T-helper 9 cell (primary cell): ENCODE data around the gene CDK3.
"Not testable (repeated sequence)": the region's sequence is repeated elsewhere in the genome, so short reads cannot be mapped to it uniquely, and the experiment has no call there.

Experiments
- DNase-seq: peaks from one replicate; pipeline ENCODE4 v3.0.0-alpha.2; 2020

The CDK3 gene

DNA sequence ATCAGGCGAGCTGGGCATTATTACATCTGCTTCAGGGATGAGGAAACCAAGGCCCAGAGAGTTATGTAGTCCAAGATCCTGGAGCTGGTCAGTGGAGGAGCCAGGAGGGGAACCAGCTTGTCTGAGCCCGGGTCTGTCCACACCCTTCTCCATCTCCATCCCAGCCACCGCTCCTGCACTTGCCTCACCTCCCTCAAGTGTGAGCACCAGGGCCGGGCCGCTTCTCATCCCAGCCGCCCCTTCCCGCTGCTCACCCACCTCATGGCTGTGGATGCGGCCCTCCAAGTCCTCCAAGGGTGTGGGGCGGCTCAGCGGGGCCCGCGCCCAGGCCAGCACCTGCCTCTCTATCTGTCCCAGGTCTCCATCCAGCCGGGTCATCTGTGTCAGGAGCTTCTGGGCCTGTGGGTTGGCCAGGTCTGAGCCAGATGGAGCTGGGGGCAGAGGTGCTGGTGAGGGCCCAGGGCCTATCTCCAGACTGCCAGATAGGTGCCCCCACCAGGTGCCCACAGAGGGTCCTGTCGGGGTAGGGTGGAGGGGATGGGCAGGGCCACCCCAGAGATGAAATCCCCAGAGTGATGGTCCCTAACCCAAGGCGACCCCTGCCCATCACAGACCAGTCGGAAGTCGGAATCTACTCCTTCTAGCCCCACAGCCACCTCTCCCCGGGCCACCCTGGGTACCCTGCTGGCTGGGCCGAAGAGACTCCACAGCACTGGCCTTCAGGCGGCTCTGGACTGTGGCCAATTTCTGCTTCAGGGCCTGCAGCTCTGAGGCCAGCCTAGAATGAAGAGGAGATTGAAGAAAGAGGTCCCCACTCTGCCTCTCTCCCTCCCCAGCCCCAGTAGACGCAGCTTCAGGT is 17.1 kb downstream of the CDK3 start:
- no peak for DNase-seq

DNA sequence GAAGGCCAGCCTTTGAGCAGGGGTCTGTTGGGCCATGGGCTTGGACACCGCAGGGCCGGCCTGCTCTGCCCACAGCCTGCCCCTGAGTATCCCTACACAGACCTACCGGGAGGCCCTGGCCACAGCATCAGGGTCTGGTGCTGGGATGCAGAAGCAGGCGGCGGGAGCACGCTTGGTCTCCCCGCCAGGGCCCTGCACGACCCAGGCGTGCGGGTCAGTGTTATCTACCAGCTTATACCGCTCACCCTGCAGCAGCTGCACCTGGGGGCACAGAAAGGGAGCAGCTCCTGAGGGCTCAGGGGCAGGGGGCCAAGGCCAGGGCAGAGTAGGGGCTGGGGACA is 17.7 kb downstream of the CDK3 start:
- DNase-seq = no peak

DNA sequence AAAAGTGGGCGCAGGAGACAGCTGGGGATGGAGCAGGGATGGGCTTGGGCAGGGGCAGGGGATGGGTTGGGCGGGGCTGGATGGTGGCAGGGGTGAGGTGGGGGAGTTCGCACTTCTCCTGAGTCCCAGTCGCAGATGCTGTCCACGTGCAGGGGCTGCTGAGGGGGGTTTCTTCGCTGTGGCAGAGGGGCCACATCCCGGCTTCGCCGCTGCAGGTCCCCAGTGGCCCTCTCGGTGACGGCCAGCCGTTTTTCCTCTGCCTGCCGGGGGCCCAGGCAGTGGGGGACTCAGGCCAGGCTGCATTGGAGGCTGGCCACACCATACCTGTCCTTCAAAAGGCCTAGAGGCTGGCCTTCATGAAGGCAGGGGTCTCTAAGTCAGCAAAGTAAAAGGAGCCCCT is 18.1 kb downstream of the CDK3 start:
- DNase-seq = no peak

DNA sequence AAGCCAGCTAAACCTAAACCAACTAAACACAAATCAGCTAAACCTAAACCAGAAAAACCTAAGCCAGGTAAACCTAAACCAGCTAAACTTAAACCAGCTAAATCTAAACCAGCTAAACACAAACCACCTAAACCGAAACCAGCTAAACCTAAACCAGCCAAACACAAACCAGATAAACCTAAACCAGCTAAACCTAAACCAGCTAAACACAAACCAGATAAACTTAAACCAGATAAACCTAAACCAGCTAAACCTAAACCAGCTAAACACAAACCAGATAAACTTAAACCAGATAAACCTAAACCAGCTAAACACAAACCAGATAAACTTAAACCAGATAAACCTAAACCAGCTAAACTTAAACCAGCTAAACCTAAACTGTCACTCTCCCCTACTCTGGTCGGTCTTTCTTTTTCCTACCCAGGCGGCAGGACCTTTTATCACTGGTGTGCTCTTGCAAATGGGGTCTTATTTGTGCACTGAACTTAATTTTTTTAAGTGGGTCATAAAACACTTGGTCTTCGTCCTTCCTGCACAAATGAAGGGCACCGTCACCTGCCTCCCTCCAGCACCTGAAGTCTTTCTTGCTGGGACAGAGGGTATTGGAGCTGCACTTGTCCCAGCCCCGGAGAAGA is 19.3 kb downstream of the CDK3 start:
- no peak for DNase-seq

DNA sequence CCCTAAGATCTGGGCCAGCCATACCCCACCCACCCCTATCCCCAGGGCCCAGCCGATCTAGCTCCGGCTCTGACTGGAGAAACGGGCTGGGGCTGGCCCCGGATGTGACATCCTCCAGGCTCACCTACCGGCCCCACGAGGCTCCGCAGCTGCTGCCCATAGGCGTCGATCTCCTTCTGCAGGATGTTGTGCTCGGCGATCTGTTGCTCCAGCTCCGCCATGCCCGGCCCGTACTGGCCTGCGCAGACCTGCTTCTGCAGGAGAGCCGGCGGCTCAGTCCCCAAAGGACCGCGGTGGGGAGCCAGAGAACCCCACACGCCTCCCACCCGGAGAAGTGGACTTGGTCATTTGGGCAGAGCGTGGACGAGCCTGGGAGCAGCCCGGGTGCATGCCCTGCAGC is 21.6 kb downstream of the CDK3 start:
- no peak for DNase-seq

DNA sequence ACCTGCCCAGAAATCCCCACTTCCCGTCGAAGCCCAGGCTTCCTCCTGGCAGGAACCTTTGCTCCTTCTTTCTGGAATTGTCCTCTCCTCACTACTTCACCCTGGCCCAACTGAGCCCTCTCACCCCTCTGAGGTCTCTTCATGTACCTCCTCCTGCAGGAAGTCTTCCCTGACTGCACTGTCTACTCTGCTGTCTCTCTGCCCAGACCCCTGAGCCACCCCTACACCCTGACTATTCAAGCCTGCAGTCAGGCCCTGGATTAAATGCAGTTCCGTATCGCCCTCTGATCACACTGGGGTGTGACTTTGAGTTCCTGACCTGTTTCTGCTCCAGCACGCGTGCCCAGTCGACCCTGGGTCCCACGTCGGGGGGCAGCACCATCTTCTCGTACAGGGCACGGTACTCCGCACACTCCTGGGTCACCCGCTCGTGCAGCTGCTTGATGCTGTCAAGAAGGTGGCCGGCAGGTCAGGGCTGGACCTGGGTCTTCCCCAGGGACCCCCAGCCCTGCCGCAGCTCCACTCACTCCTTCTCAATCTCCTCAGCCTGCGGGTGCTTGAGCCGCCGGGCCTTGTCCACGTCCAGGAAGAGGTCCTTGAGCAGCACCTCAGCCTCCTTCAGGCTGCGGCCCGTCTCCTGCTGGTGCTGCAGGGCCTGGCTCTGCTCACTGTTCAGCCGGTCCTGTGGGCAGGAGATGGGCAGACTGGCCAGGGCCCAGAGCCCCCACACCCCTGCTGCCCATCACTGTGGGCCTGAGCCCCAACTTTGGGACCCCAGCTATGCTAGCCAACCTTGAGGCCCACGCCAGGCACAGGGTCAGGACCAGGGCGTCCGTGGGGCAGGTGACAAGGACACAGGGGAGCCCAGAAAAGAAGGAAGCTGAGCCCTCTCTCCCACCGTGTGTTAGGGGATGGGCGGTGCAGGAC is 22.6 kb downstream of the CDK3 start:
- DNase-seq = no peak

DNA sequence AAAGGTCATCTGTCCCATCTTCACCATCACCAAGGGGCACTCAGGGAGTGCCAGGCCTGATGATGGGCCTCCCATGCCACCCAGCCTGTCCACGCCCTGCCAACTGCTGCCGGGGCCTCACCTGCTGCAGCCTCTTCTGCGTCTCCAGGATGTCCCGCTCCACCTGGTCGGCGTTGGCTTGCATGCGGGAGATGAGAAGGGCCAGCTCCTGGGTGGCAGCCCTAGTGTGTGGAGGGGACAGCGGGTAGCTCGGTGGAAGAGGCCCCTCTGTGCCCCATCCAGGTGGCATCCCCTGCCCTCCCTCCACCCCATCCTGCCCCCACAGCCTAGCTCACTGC is 23.2 kb downstream of the CDK3 start:
- DNase-seq = no peak

DNA sequence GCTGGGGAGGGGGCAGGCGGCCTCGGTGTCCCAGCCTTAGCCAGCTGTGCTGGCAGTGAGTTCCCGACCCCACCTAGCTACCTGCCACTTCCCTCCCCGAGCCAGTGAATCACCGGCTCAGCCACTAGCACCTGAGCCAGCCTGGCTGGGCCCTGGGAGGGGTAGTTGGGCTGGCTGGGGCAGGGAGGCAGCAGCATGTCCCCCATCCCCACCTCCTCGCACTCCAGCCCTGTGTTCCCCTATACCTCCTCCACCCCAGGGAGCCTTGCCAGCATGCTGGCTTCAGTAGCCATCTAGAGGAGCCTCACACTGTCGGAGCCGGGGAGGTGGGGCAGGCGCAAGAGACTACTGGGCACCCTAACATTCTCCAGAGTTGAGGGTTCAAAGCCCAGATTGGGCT is 23.7 kb downstream of the CDK3 start:
- no peak for DNase-seq

DNA sequence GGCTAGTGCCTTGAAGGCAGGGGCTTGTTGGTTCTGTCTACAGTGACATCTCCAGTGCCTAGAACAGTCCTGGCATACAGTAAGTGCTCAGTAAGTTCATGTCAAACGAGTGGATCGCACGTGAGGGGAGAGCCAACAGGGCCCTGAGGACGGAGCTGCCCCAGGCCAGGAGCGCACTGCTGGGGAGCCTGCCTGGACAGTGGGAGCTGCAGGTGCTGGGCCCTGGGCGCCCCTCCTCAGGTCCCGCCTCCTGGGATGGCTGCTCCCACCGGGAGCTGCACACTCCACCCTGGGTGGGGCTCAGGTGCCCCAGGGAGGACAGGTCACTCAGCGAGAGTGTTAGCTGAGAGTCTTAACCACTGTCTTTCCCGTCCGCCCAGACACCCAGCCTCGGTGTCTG is 24.6 kb downstream of the CDK3 start:
- no peak for DNase-seq

DNA sequence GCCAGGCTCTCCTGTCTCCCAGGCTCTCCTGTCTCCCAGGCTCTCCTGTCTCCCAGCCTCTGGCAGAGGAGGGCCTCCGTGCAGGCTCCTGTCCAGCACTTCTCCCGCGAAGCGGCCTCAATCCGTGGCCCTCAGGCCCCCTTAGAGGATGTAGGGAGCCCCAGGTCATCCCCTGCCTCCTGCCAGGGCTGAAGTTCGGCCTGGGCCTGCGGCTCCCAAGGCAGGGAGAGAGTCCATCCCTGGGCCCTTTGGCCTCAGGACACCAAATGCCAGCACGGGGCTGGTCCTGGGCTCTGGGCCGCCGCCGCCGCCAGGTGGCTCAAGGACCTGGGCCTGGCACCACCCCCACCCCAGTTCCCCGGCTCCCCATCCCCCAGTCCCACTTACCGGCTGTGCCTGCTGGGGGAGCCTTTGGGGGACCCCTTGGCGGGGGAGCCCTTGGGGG is 26.1 kb downstream of the CDK3 start:
- DNase-seq = no peak

DNA sequence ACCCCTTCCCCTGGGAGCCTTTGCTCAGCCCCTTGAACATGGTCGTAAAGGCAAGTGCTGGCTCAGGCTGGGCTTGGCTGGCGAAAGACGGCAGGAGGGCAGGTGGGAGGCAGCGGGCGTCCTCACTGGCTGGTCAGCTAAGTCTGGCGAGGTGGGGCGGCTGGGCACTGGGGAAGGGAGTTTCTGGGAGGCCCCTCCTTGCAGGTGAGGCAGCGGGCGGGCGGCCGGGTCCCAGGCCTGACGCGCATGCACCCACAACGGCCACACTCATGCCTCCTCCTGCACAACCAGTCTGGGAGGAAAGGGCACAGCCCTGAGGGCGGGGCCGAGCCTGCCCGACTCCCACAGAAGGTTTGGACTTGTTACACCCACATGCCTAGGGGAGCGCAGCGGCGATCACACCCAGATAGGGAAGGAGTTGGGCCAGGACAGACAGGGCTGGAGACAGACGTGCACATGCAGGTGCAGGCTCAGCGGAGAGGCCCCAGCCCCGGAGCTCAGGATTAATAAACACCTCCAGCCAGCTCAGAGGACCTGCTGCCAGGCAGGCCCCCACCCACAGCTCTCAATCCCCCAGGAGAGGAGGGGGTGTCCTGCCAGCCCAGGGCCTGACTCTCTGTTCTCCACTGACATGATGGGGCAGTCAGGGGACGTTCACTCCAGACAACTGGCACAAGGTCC is 26.6 kb downstream of the CDK3 start, which contains the start of gene EVPL:
Gene EVPL (minus strand): TSS at position 148 of the 681 bp plus-strand sequence. CDS start 108 bp downstream, at position 40.
- no peak for DNase-seq

DNA sequence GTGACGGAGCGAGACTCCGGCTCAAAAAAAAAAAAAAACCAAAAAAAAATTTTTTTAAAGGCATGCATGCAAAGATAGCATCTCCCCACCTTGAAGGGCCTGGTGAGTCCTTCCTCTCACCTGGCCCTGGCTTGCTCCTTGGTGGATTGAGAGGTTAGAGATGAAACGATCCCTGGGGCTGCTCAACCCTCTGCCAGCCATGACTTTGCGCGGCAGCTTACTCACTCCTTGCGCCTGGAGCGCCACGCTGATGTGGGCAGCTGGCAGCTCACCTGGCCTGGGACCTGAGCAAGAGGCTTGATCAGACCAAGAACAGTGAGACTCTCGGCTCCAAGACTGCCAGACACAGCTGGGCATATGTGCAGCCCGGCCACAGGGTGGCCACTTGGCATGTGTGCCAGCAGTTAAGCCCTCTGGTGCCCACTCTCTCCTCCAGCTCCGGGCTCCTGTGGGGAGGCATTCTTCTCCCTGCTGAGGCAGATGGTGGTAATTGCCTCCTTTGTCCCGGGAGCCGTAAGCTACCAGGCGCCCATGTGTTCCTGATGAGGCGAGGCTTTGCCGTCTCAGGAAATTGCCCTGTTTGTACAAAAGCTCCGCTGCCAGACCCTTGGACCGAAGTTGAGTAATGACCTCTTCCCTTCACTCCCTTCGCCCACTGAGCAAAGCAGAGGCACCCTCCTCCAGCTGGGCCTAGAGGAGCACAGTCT is 31.6 kb downstream of the CDK3 start:
- no peak for DNase-seq

DNA sequence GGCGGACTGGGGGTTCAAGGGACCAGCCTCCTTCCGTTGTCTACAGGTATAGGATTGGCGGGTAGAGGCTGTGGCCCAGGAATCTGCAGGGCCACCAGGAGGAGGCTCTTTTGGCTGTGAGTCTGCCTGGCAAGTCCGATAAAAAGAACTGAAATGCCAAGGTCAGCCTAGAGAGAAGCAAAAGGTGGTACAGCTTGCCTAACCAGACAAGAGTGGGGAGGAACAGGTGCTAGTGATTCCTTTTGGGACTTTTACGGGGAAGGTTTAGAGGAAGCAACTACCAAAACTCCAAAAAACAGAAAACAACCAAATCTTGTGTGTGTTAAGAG is 32.1 kb downstream of the CDK3 start:
- DNase-seq = no peak

DNA sequence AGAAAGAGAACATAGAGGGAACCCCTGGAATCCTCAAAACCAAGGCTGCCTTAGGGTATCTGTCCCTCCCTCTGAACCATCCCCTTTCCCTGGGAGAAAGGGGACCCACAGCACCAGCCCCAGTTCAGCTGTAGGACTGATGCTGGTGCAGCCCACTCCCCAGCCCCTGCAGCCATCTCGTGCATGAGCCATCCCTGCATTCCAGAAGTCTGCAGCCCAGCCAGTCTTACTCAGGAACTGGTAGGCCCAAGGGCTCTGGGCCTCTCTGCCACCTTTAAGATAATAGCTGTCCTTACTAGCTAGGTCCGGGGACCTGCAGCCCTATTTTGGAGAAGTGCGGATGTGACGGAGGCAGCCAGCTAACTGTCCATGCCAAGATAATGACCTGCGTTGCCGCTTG is 32.5 kb downstream of the CDK3 start:
- DNase-seq = no peak

DNA sequence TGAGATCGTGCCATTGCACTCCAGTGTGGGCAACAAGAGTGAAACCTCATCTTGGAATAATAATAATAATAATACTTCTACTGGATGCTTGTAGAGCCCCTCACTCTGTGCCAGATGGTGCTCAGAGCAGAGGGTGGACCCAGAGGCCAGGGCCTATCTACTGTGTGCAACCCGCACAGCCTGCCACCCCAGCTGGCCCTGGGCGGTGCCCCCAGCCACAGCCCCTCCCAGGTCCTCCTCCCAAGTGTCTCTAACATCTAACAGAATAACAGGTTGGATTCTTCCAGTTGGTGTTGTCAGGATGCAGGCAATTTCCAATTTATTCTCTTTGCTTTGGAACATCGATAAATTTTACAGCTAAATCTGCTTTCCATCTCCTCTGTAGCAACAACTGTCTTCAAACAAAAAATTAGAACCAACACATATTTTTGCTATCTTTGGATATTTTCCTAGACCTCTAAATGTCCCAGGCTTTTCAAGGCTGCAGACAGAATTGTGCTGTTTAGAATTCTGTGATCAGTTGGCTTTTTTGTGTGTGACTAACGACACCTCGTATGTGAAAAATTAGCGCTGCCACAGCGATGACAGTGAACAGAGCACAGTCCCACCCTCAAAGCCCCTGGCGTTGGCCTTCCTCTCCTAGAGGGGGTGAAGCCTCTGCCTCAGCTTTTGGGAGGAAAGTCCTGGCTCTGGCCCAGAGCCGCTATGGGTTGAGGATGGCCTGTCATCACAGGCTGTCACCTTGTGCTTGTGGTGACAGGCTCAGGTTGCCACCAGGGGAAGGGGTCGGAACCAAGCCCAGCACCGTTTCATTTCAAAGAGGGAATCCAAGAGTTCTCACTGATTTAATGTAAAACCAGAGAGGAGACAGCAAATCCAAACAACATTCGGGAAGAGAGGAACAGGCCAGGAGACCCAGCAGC is 34.0 kb downstream of the CDK3 start:
- DNase-seq = no peak

DNA sequence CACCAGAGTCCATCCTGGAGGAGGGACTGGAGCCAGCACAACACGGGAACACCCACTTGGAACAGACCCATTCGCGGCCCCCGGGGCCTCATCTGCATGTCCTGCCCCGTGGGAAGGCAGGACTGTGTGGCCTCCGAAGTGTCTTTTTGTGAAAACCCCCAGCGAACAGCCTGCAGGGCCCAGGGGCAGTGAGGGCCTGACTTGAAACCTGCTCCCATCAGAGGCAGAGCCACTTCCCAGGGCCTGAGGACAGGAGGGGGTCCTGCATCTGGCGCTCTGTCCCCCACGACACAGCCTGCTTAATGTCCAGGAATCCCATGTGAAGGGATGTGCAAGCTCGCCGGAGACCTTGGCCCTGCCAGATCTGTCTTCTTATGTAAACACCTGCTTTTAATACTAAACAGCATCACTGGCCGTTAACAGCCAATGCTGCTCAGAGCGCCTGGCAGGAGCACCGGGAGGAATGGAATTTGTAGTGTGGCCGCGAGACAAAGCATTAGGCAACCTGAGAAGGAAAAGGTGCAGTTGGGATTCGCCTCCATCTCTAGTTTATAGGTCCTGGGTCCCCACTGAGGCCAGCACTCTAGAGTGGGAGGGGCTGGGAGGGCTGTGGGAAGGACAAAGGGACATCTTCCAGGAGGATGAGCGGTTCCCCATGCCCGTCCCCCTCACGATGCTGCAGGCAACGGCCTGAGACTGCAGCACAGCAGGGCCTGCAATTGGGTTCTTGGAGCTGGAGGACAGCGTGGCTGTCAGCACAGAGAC is 36.0 kb downstream of the CDK3 start:
- DNase-seq = no peak

DNA sequence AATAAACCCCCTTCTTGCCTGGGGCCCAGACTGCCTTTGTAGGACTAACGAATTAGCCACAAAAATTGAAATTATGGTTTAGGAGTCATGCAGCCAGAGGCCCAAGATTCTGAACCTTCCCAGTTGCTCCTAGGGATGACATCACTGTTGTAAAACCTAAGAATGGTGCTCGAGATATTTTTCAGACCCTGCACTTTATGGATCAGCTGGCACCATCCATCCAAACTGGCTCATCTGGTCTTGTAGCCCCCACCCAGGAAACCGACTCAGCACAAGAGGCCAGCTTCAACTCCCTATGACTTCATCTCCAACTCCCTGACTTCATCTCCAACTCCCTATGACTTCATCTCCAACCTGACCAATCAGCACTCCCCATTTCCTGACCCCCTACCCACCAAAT is 37.4 kb downstream of the CDK3 start:
- DNase-seq = no peak

DNA sequence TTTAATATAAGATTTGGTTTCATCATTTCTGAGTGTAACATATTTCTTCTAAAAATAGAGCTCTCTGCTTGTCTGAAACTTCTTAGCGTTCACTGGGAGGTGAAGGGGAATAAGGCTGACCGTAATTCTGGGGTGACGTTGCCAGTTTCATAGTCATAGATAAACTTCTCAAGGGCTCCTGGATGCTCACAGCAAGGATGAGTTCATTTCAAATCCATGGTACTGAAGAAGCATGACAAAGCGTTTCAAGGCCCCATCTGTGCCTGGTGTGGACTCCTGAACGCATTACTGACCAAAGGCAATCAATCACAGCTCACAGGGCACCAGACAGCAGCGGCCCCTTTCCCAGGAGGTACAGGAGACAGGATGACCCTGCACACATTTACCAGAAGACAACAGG is 38.5 kb downstream of the CDK3 start:
- DNase-seq = no peak

DNA sequence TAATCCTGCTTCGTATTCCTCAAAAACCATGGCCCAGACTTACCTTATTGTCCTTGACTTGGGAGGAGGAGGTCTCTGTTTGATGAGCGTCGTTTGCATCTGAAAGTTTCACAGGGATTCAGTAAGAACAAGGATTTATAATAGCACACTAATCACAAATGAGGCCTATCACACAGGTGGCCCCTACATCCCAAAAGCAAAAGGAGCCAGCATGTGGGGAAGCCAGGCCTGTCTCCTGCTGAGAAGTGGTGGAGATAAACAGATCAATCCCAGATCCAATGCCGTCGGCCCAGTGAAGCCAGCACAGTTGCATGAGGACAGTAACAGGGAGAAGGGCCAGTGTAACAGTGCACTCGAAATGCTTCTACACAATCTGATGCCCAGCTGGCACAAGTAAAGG is 39.7 kb downstream of the CDK3 start:
- no peak for DNase-seq

DNA sequence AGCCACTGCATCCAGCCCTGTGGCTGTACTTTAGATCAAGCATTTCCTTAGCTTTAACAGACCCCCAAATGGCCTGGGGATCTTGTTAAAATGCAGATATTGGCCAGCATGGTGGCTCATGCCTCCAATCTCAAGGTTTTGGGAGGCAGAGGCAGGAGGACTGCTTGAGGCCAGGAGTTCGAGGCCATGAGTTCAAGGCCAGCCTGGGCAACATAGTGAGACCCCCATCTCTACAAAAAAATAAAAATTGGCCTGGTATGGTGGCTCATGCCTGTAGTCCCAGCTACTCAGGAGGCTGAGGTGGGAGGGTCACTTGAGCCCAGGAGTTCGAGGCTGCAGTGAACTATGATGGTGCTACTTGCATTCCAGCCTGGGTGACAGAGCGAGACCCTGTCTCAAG is 42.2 kb downstream of the CDK3 start:
- not testable (repeated sequence) for DNase-seq
